KMS-11 (cell line): ENCODE measurements around the gene SDC3.
"Not testable (repeated sequence)": the region's sequence is repeated elsewhere in the genome, so short reads cannot be mapped to it uniquely, and the experiment has no call there.

ENCODE experiments used
- H2AFZ ChIP-seq: fragments of 200-600 bp; sonication (generic); 2 replicates; pipeline ENCODE4 v1.6.1; 2016; ENCODE audit warnings: antibody characterized with exemption, mixed run types, low read depth
- H3K27ac ChIP-seq: fragments of 200-600 bp; sonication (generic); 2 replicates; pipeline ENCODE4 v1.6.1; 2016; ENCODE audit warnings: mild to moderate bottlenecking, mixed run types
- H3K27me3 ChIP-seq: fragments of 200-600 bp; sonication (generic); 2 replicates; pipeline ENCODE4 v1.6.1; 2017; ENCODE audit warnings: mild to moderate bottlenecking, low read depth, mixed run types, moderate library complexity; ENCODE audit not compliant: insufficient read depth
- H3K36me3 ChIP-seq: fragments of 200-600 bp; sonication (generic); 2 replicates; pipeline ENCODE4 v1.6.1; 2017; ENCODE audit warnings: mild to moderate bottlenecking, mixed run types; ENCODE audit not compliant: insufficient read depth
- H3K4me1 ChIP-seq: fragments of 200-600 bp; sonication (generic); 2 replicates; pipeline ENCODE4 v1.6.1; 2016; ENCODE audit warnings: mild to moderate bottlenecking, low read depth, mixed run types; ENCODE audit not compliant: poor library complexity, severe bottlenecking
- H3K4me2 ChIP-seq: fragments of 200-600 bp; sonication (generic); 2 replicates; pipeline ENCODE4 v1.7.0; 2016; ENCODE audit warnings: mild to moderate bottlenecking, mixed run types
- H3K4me3 ChIP-seq: fragments of 200-600 bp; sonication (generic); IDR thresholded peaks from 2 replicates; pipeline ENCODE4 v1.6.1; 2017; ENCODE audit warnings: low read depth, low read length, mixed read lengths; ENCODE audit not compliant: insufficient read depth
- H3K79me2 ChIP-seq: fragments of 200-600 bp; sonication (generic); 2 replicates; pipeline ENCODE4 v1.6.1; 2016; ENCODE audit warnings: low read depth, mixed run types; ENCODE audit not compliant: insufficient read depth
- H3K9ac ChIP-seq: fragments of 200-600 bp; sonication (generic); 2 replicates; pipeline ENCODE4 v1.6.1; 2016; ENCODE audit warnings: mild to moderate bottlenecking, mixed run types
- H4K20me1 ChIP-seq: fragments of 200-600 bp; sonication (generic); 2 replicates; pipeline ENCODE4 v1.6.1; 2016; ENCODE audit warnings: mild to moderate bottlenecking, mixed run types; ENCODE audit not compliant: insufficient read depth
- CTCF ChIP-seq: fragments of 200-600 bp; sonication (generic); conservative IDR thresholded peaks from 2 replicates; pipeline ENCODE4 v1.6.1; 2017; ENCODE audit warnings: low read depth, mild to moderate bottlenecking, antibody characterized with exemption, low read length, moderate library complexity, mixed read lengths

The SDC3 gene

GRCh38 chr1:30952098-30952497, 43.5 kb upstream of the SDC3 start:
- Histone ChIP-seq H3K9ac (no peak overlapping the region), H3K4me2 (no peak overlapping the region), H3K36me3 (peaks cover 8% of the 10 kb centered on the region), H3K79me2 (peaks cover 4% of the 10 kb centered on the region; the same call in 1 of the 2 replicates), H4K20me1 (no peaks in the 10 kb centered on the region), H3K4me1 (peaks cover 17% of the 10 kb centered on the region), H2AFZ (no peak overlapping the region), H3K27me3 (no peaks in the 10 kb centered on the region), H3K4me3 (no peak overlapping the region), H3K27ac (no peak overlapping the region)
- no peak for TF ChIP-seq CTCF

GRCh38 chr1:30950700-30951099, 42.1 kb upstream of the SDC3 start:
- H3K79me2 ChIP-seq: peaks cover 4% of the 10 kb centered on the region; the same call in 1 of the 2 replicates
- no peak overlapping the region for H3K4me2 ChIP-seq
- H2AFZ ChIP-seq: no peak overlapping the region
- H3K36me3 ChIP-seq: peaks cover 8% of the 10 kb centered on the region
- H3K27me3 ChIP-seq: no peaks in the 10 kb centered on the region
- H3K4me3 ChIP-seq: no peak overlapping the region
- H3K4me1 ChIP-seq: peaks cover 17% of the 10 kb centered on the region
- no peak overlapping the region for H3K9ac ChIP-seq
- no peak for TF ChIP-seq CTCF
- no peak overlapping the region for H3K27ac ChIP-seq
- no peaks in the 10 kb centered on the region for H4K20me1 ChIP-seq

GRCh38 chr1:30950053-30950452, 41.5 kb upstream of the SDC3 start:
- Histone ChIP-seq H4K20me1 (no peaks in the 10 kb centered on the region), H3K36me3 (peaks cover 8% of the 10 kb centered on the region), H3K4me2 (no peak overlapping the region), H3K9ac (no peak overlapping the region), H3K4me3 (no peak overlapping the region), H3K79me2 (peaks cover 4% of the 10 kb centered on the region; the same call in 1 of the 2 replicates), H3K27me3 (no peaks in the 10 kb centered on the region), H3K27ac (no peak overlapping the region), H3K4me1 (peaks cover 17% of the 10 kb centered on the region), H2AFZ (no peak overlapping the region)
- TF ChIP-seq CTCF: no peak

GRCh38 chr1:30949487-30949838, 40.9 kb upstream of the SDC3 start:
- H3K4me1 ChIP-seq: peaks cover 17% of the 10 kb centered on the region
- not testable (repeated sequence) for H2AFZ ChIP-seq, H3K36me3 ChIP-seq, H3K9ac ChIP-seq, H3K4me2 ChIP-seq, H3K27ac ChIP-seq, H4K20me1 ChIP-seq, H3K4me3 ChIP-seq, H3K79me2 ChIP-seq, H3K27me3 ChIP-seq

GRCh38 chr1:30948813-30949486, 40.4 kb upstream of the SDC3 start:
- H3K4me1 ChIP-seq: peaks cover 17% of the 10 kb centered on the region
- H2AFZ ChIP-seq, H3K36me3 ChIP-seq, H3K9ac ChIP-seq, H3K27ac ChIP-seq, H4K20me1 ChIP-seq, H3K79me2 ChIP-seq, H3K27me3 ChIP-seq, H3K4me2 ChIP-seq, H3K4me3 ChIP-seq: not testable (repeated sequence)
